HG02943 (cell line): Measurements from ENCODE around the gene APOBEC3G.

Source experiments
- ATAC-seq: cut with Tn5 transposase; IDR thresholded peaks from one replicate; pipeline ENCODE4 v1.9.1; 2021; ENCODE audit warnings: mild to moderate bottlenecking, low read depth, moderate library complexity; ENCODE audit not compliant: unreplicated experiment

APOBEC3G gene

DNA sequence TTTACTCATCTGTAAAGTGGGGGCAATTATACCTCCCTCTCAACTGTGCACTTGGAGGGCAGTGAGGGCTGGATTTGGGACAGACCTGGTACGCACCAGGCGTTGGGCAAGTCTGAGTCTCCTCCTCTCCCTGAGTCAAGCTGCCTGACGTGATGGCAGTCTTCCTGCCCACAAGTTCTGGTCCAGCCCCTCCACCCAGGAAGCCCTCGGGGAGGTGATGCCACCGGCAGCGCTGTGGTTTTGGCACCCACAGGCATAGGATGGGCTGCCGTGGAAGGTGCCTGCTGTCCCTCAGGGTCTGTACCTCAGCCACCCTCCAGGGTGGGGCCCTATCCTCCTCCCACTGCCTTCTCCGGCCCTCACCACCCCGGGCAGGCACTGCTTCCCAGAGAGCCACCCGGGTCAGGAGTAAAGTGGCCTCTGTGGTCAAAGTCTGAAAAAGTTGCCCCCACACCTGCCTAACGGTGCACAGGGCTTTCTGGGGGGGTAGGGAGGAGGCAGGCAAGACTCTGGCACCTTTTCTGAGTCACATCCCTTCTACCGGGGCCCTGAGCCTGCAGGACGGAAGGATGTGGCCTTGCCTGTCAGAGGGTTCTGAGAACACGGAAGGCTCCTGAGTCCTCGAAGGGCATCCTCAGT, 13.5 kb downstream of the APOBEC3G start:
- ATAC-seq: no peak

DNA sequence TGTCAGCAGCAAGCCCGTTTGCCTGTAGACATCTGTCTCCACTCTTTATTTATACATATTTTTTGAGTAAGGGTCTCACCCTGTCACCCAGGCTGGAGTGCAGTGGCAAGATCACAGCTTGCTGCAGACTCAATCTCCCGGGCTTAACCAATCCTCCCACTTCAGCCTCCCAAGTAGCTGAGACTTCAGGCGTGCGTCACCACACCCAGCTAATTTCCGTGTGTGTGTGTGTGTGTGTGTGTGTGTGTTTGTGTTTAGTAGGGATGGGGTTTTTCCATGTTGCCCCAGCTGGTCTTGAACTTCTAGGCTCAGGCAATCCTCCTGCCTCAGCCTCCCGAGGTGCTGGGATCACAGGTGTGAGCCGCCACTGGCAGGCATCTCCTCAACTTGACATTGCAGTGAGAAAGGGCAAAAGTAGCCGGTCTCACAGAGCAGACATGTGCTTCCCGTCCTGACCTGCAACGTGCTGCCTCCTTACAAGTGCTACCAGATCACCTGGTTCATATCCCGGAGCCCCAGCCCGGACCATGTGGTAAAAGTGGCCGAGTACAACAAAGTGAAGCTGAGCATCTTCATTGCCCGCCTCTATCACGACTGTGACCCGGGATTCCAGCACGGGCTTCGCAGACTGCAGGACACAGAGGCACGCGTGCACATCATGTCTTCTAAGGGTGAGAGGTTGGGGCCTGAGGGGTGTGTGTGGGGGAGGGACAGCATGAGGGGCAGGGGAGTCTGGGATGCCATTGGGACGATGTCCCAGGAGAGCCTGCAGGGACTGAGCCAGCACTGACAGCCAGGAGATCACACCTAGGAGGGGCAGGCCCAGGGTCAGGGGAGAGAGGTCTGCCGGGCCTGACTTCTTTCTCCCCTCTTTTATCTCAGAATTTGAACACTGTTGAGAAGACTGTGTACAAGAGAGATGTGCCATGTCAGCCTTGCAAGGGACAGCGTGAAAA, 14.3 kb downstream of the APOBEC3G start:
- ATAC-seq: no peak

DNA sequence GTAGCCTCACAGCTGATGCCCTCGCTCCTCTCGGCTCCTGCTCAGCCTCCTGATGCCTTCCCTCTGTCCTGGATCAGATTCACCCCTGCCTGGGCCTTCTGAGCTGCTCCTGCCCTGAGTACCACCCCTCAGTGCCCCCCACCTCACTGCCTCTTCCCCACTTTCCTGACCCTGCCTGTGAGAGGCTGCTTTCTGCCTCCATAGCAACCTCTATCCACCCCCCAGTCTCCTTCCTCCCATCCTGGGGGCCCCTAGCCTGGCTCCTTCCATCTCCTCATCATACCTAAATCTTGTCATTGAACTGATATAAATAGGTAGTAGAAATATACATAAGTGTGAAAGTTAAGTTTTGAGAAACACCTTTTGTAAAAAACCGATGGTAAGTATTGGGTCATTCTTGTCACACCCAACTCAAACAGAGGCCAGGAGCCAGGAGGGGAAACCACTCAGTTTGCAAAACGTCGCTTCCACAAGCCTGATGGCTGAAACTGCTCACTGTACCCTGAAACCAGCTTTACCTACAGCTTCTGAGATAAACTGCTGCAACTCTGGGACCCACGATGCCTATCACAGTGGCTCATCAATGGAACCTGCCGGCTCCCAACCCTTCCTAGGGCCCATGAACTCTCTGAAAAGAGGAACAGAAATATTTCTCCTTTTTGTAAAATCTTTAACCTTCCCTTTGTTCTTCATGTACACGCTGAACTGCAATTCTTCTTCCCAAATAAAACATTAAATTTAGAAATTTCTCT, 15.2 kb downstream of the APOBEC3G start:
- no peak for ATAC-seq

DNA sequence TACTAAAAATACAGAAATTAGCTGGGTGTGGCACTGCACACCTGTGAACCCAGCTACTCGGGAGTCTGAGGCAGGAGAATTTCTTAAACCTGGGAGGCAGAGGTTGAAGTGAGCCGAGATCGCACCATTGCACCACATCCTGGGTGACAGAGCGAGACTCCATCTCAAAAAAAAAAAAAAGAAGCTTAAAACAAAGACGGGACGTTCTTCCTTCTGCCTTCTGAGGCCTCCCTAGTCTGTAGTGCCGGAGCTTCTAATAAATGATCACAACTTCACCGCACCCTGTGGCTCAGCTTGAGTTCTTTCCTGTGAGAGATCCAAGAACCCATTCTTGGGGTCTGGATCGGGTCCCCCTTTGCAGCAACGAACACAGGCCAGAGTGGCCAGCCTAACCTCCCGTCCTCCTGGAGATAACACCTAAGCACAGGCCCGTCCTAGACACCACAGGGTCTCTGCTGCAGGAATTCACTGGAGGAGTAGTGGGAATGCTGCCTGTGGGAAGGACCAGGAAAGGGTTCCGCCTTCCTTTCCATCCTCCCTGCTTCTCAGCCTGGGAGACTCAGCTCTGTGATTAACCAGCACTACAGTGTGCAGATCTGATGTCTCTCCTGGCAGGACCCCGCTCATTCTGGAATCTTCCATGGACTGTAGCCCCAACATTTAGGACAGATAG, 17.8 kb downstream of the APOBEC3G start:
- ATAC-seq: no peak

DNA sequence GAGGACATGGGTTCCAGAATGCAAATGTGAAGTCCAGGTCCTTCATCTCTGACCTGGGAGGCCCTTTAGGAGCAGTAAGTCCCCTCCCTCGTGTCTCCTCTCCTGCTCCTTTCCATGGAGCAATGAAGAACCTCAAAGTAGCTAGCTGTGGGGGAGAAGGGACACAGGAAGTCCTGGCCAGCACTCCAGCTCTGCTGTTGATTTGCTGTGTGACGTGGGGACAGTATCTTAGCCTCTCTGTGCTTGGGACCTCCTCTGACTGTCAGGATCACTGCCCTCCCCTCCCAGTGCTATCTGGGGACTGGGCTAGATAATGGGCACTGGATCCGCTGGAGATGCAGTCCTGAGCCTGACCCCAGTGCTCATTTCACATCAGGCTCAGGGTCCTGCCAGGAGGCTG, 18.9 kb downstream of the APOBEC3G start:
- no peak for ATAC-seq

DNA sequence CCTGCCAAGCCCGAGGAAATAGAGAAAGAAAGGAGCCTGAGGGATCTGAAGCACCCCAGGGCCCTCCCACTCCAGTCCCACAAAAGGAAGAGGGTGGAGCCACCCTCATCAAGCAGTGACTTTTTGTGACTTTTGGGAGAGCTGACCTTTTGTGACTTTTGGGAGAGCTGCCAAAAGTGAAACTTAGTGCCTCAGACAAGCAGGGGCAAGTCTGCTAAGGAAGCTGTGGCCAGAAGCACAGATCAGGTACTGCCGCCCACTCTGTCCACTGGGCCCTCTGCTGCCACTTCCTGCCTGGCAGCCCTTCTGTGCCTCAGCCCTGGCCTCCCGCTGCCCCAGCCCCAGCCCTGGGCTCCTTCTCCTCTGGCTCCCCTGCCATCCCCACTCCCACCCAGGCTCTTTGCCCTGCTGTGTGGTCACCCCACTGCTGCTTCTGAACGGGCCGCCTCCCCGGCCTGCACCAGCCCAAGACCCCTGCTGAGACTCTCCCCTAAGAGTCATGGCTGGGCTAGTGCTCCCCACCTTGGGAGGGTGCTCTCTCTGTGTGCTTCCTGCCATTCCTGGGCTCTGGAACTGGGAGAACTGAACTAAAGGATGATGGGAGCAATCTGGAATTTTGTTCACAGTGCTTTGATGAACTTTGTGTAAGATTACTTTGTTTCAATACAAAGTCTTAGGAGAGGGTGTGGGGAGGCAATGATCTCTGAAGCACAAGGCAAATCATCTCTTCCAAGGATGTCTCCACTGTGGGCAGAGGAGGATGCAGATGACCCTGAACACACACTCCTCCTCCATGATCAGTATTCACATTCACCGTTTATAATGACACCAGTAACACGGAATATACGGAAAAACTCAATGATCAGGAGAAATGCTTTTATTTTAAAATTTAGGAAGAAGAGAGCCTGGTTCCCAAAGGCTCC, 20.3 kb downstream of the APOBEC3G start, which contains the start of gene APOBEC3H:
APOBEC3H (plus strand) TSS at position 147 of the 923 bp plus-strand sequence. CDS start 3,035 bp downstream, outside the sequence.
- ATAC-seq: no peak

DNA sequence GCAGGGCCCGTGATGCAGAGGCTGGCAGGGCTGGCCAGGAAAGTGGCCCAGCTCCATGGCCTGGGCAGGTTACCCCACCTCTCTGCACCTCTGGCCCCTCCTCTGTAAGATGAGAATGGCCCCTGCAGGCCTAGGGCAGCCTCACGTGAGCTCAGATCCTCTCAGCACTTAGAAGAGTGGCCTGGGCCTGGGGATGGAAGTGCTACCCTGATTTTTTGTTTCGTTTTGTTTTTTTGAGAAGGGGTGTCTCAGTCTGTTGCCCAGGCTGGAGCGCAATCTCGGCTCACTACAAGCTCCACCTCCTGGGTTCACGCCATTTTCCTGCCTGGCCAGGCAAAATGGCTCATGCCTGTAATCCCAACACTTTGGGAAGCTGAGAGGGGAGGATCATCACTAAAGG, 21.0 kb downstream of the APOBEC3G start:
- no peak for ATAC-seq

DNA sequence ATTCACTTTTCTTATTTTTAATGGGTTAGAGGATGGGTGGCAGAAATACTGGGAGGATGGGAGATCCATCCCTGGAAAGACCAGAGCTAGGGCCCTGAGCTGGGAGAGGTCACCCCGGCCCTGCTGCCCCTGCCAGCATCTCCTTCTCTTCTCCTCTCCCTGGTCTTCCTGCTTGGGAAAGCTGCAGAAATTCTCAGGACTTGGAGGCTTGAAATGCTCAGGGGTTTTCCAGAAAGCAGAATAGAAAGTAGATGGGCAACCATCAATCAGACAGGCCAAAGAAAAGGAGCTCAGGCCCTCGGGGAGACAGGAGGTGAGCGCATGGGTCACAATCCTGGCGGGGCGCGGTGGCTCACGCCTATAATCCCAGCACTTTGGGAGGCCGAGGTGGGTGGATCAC, 21.5 kb downstream of the APOBEC3G start:
- ATAC-seq: no peak

DNA sequence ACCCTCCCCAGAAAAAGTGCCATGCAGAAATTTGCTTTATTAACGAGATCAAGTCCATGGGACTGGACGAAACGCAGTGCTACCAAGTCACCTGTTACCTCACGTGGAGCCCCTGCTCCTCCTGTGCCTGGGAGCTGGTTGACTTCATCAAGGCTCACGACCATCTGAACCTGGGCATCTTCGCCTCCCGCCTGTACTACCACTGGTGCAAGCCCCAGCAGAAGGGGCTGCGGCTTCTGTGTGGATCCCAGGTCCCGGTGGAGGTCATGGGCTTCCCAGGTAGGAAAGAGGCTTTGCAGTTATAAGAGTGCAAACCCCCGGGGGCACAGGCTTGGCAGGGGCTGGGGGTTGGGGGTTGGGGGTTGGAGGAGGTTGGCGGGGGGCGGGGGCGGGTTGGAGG, 24.2 kb downstream of the APOBEC3G start:
- ATAC-seq: no peak

DNA sequence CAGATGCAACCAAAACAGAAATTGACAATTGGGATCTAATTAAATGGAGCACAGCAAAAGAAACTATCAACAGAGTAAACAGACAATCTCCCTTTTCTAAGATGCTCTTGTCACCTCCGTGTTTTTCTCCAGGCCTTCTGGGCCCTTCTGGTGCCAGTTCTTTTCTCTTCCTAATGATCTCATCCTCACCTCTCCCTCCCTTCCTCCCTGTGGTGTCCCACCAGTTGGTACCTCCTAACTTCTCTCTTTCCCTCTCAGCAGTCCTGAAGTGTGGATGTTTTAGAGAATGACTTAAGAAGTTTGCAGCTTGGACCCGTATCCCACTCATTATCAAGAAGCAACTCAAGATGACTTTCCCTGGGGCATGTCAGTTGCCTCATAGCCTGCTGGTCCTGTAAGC, 26.4 kb downstream of the APOBEC3G start:
- ATAC-seq: no peak

DNA sequence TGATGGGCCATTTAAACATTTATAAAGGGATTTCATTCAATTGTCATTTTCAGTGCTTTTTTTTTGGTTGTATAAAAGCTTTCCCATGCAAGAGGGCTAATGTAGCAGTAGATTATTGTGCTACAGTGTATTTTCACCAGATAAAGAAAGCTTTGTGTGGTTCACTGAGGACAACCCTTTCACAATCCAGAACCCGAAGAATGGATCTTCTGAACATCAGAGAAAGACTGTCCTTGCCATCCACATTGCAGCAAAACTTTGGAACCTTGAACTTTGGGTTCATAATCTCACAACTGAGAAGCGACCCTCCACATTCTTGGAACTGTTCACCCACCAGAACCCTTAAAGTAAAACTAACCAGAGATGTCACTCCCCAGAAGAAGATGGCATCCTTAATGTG, 29.3 kb downstream of the APOBEC3G start:
- ATAC-seq: no peak

DNA sequence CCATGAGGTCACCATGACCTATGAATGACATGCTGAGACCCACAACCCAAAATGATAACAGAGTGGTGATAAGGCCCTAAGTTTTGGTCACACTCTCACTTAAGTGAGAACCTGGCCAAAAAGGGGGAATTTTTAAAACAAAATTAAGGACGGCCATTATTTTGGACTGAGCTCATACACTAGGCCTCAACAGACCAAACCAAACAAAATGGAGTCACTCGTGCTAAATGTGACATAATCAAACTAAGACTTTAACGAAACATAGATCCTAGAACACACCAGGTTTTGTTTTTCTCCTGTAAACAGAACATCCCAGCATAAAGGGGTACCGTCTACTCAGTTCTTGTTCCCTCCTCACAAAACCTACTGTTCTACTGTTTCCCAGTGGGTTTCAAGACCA, 31.4 kb downstream of the APOBEC3G start:
- ATAC-seq: no peak

DNA sequence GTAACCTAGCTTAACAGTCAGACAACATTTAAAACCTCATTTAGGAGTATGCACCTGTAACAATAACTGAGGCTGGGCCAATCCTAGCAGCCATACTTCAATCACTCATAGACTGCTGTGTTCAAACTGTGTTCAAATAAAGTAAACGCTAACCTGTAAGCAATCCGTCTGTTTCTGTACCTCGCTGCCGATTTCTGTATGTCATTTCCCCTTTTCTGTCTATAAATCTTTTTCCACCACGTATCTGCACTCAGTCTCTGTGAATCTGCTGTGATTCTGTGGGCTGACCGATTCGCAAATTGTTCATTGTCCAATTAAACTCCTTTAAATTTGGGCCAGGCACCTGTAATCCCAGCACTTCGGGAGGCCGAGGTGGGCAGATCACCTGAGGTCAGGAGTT, 32.3 kb downstream of the APOBEC3G start:
- ATAC-seq: no peak

DNA sequence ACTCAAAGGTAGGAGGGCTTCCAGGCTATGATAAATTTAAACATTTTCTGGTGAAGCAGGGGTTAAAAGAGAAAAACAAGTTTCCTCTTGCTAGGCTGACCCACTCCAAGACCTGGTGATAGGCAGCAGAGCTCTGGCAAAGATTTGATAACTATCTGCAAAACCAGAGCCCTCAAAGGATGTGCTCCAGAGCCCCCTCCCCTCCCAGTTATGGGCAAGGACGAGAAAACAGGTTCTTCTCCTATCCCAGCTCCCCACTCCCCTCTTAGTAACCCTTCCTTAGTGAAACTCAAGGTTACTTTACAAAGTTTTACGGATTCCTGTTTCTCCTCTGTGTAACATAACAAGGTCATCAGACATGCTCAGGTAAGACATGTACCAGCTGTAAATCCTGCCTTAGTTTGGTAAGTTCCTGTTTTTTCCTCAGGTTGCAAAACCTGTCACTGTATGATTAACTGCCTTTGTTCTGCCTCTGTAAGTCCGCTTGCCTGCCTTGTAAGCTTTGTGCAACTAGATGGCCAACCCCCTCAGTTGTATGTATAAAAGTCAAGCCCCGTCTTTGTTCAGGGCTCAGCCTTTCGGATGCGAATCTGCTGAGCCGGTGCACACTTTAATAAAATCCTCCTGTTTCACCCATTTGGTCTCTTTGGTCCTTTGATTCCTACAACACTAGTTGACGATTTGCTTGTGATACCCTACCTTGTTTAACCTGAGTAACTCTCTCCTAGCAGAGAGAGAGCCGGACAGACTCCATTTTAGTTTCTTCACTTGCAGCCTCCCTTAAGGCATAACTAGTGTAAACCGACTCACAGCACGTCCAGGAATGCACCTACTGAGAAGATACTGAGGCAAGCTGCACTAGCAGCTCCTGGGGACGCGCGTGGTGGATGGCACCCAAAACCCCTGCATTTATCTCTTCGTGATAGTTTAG, 33.8 kb downstream of the APOBEC3G start:
- ATAC-seq: no peak

DNA sequence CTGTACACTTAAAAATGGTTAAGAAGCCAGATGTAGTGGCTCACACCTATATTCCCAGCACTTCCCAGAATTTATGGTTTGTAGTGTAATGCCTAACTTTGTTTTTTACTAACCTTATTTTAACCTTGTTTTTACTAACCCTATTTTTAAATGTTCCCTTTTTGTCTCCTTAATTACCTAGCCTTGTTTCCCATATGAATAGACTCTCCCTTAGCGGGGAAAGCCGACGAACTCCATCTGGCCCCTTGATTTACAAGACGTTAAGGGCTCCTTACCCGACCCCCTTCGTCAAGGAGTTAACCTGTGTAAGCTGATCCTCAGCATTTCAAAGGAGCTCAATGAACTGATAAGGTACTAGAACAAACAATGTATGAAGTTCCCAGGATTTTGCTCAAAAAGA, 37.0 kb downstream of the APOBEC3G start:
- ATAC-seq: no peak

DNA sequence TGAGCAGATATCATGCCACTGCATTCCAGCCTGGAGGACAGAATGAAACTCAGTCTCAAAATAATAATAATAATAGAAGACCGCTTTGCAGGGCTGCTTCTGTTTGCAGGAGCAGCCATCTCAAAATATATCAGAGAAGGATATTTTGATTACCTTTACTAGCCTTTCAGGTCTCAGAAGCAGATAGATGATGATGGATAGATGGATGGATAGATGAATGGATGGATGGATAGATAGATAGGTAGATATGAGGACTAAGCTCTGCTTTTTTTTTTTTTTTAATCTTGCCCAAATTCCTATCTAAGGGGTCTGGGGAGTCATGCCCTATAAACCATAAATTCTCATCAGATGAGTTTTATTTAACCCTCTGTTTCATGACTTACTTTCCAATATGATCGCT, 38.5 kb downstream of the APOBEC3G start:
- ATAC-seq: no peak

DNA sequence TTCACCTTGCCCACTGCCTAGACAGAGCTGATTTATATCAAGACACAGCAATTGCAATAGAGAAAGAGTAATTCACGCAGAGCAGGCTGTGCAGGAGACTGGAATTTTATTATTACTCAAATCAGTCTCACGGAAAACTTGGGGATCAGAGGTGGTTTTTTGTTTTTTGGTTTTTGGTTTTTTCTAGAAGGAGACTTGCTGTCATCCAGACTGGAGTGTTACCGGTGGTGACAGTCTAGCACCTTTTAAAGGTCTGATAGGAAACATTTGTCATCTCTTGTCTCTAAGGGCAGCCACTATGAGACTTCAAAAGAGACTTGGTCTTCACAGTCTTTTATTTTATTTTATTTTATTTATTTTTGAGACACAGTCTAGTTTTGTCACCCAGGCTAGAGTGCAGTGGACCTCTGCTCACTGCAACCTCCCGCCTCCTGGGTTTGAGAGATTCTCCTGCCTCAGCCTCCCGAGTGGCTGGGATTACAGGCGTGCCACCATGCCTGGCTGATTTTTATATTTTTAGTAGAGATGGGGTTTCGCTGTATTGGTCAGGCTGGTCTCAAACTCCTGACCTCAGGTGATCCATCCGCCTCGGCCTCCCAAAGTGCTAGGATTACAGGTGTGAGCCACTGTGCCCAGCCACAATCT, 39.0 kb downstream of the APOBEC3G start:
- no peak for ATAC-seq

DNA sequence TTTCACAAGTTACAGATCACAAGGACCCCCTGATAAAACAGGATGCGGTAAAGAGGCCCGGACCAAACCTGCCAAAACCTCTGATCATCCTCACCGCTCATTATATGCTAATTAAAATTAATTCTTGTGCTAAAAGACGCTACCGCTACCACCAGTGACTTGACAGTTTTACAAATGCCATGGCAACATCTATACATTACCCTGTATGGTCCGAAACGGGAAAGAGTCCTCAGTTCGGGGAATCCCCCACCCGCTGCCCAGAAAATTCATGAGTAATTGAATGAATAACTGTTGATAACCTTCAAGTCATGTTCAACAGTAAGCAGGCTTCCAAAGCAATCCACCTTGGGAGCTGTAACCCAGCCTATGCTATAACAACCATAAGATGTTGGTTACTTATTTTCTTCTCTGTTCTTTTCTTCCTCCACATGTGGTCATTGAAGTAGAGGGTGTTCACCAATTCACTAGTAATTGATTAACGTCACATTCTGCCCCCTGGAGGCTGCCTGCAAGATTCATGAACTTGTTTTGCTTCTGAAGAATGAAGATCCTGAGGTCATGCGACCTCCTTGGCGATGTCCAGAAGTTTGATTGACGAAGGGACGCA, 40.6 kb downstream of the APOBEC3G start:
- ATAC-seq: peak; percentile 52
